NCI-H2029 treated with DMSO at 0.1 percent for 48 hours (cell line): Measurements from ENCODE around the gene FGF21.
"Not testable (repeated sequence)": the region's sequence is repeated elsewhere in the genome, so short reads cannot be mapped to it uniquely, and the experiment has no call there.

ENCODE experiments used
- DNase-seq: peaks from one replicate; lab custom pipeline; 2025; lab: John Stamatoyannopoulos, UW

FGF21 gene, protein sequence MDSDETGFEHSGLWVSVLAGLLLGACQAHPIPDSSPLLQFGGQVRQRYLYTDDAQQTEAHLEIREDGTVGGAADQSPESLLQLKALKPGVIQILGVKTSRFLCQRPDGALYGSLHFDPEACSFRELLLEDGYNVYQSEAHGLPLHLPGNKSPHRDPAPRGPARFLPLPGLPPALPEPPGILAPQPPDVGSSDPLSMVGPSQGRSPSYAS

DNA sequence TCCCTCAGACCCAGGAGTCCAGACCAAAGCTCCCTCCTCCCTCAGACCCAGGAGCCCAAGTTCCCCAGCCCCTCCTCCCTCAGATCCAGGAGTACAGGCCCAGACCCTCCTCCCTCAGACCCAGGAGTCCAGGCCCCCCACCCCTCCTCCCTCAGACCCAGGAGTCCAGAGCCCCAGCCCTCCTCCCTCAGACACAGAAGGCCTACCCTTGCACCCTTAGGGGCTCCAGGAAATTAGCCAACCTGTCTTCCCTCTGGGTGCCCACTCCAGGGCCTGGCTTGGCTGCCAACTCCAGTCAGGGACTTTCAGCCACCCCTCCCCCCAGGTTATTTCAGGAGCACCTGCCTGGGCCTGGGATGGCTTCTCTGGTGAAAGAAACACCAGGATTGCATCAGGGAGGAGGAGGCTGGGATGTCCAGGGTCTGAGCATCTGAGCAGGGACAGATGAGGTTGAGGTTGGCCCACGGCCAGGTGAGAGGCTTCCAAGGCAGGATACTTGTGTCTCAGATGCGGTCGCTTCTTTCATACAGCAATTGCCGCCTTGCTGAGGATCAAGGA, at the start of gene FGF21:
Gene FGF21, plus strand, starts transcription at position 441 of the 558 bp plus-strand sequence. CDS start 713 bp downstream, outside the sequence.
- DNase-seq = peak; percentile 50

DNA sequence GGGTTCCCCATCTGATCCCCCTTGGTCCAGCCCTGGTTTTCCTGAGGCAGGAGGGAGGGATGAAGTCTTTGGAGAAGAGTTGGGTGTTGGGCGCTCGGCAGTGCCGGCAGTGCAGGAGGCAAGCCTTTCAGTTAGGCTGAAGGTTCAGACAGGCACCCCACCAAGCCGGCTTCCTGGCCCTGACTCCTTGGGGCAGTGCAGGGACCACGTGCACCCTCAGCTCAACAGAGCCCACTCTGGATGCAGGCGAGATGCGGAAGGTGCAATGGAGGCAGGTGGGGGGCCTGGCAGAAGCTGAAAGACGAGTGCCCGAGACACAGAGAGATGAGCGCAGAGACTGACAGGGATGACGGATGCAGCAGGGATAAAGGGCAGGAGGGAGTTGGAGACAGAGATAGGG, 46.9 kb upstream of the FGF21 start:
- no peak for DNase-seq

DNA sequence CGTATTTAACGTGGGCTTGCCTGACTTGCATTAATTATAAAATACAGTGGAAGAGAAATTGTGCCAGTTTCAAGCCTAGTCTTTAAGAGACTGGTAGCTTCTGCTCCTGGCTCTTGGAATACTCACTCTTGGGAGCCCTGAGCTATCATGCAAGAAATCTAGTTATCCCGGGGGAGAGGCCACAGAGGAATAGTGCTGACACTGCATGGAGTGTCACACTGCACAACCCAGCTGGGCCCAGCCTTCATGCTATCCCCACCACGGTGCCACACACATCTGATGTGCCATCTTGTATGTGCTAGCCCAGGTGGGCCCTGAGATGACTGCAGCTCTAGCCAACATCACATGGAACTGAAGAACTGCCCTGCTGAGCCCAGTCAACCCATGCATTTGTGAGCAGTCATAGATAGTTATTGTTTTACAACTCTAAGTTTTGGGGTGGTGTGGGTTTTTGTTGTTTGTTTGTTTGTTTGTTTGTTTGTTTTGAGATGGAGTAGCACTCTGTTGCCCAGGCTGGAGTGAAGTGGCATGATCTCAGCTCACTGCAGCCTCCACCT, 44.1 kb upstream of the FGF21 start:
- no peak for DNase-seq

DNA sequence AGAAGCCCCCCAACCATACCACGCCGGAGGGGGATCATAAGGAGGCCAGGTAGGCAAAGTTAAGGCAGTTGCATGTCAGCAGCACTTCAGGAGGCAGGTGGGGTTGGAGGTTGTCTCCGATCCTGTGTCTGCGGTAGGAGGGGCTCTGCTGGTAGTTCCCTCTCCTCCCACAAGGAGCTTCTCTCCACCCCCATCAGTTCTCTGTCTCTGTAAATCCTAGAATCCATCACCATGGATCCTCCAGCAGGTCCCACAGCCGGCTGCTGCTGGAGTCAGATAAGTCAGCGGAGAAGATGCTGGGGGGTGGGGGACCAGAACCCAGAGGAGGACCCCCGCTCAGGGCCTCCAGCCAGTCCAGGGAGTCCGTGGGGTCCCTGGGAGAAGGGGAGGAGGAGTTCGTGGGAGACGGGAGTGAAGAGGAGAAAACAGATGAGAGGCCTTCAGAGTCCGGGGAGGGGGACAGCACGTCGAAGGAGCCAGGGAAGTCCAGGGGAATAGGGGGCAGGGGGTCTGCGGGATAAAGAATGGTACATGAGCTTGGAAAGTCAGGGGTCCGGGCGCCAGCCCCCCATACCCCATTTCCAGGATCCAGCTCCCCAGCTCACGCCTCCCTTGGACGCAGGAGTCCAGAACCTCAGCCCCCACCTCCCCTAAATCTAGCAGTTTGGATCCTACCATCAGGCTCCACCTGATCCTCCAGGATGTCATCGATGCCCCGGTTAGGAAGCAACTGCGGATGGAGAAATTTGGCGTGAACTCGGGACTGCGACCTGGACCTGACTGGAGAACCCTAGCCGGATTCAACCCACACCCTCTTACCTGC, 42.1 kb upstream of the FGF21 start:
- DNase-seq = no peak

DNA sequence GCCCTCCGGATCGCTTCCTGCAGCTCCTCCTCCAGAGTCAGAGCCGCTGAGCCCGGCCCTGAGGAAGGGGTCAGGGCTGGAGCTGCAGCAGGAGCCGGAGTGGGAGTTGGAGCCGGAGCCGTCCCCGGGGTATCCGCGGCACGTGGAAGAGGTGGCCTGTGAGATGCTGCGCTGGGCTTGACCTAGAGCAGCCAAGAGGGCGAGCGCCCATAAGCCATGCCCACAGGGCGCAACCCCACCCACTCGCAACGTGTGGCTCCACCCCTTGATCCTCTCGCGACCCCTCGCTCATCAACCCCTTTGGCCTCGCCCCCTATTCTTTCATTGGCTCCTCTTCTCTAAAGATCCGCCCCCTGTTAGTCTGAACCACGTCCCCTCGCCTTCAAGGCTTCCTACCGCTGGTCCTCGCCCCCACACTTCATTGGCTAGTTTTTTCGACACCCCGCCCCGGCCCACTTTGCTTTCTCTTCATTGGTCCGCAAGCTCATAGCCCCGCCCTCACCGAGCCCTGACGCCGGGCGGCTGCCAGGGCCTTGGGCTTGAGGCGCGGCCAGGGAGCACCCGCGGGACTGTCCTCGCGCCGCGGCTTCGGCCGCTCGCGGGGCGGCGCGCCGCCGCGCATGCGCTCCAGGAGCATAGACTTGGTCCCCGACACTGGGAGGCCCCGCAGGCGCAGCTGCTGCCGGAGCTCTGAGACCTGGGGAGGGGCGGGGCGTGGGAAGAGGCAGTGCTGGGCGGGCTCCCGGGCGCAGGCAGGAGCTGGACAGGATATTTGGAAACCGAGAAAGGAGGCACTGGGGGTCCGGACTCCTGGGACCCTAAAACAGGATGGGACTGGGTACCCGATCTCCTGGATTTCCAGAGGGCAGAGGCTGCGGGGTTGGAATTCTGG, 41.2 kb upstream of the FGF21 start:
- peak; percentile 97 for DNase-seq

DNA sequence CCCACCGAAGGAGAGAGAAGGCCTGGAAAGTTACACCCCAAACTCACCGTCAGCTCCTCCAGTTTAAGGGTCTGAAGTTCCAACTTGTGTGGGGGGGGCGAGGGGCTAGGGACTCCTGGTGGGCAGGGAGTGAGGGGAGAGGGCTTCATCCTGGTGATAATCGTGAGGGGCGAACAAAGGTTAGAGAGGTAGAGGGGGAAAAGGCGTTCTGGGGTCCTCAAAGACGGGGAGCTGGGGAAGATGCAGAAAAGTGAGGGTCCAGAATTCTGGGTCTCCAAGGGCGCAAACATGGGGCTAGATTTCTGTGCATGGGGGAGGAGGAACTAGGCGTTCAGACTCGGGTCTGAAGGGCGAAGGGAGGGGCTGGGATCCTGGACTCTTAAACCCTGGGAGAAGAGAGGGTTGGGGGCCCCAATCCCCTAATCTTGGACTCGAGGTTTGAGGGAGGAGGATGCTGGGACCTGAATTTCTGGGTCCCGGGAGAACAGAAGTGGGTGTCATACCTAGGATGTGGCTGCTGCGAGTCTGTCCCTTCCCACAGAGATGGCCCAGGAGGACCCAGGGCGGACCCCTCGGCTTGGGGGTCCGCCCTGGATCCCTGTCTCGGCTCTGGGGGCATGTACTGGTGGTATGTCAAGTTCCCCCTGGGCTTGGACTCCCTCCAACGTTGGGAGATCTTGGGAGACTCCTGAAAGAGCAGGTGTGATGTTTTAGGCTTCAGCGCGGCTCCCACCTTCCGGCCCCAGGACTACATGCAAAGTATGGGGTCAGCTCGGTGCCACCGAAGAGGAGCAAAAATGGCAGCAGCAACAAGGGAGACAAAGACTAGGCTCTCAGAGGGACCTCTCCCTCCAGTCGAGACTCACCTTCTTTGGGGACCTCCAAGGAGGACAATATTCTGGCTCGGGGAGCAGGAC, 40.3 kb upstream of the FGF21 start:
- DNase-seq = no peak

DNA sequence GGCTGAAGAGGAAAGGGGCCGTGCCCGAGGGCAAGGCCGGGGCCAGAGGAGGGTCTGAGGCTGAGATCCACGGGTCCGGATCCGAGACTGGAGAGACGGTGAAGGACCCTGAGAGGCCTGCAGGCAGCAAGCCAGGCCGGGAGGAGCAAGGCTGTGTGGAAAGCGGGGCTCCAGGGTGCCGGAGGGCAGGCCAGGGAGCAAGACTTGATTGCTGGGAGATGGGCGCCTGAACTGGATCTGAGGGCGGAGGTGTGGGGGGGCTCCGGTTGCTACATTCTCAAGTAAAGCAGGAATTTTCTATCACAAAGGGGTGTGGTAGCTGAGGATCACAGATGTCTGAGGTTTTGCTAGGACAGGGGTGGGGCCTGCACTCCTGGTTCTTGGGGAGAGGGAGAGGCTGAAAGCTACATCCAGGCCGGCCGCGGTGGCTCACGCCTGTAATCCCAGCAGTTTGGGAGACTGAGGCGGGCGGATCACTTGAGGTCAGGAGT, 39.6 kb upstream of the FGF21 start:
- DNase-seq = no peak

DNA sequence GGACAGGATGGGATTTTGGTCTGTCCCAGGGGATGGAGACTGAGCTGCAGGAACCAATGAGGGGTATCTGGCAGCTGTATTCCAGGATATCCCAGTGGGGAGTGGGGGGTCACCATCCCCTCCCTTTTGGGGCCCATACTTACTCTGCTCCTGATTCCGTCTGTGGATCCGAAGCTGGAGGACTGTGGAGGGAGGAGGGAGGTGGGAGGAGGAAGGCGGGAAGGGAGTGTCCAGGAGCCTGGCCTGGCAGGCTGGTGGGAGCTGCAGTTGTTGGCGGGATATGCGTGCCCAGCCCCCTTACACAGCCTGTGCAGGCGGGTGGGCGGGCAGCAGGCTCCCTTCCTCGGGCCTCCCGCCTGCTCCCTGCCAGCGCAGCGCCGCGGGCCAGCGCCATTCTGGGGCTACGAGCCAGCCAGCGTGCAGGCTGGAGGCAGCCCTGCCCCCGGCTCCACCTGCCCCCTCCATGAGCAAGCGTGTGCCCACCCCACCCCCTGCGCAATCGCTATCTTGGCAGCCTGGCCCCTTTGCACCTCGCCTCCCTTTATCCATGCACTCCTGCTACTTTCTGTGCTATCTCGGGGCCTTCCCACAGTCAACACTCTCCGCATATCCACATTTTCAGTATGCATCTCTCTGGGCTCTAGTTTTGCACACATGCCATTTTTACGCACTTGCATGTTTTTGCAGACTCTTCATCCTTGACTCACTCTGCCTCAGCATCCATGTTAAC, 38.6 kb upstream of the FGF21 start:
- no peak for DNase-seq

DNA sequence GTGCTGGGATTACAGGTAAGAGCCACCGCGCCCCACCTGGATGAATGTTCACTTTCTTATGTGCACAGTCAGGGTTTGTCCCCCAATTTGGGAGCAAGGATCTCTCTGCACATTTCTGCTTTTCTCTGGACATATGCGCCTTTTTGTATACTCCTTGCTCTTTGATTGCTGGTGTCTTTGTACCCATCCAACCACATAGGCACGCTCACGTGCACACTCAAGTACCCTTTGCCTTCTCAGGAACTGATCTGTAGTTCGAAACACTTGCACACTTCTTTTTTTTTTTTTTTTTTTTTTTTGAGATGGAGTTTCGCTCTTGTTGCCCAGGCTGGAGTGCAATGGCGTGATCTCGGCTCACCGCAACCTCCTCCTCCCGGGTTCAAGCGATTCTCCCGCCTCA, 37.2 kb upstream of the FGF21 start:
- DNase-seq = not testable (repeated sequence)

DNA sequence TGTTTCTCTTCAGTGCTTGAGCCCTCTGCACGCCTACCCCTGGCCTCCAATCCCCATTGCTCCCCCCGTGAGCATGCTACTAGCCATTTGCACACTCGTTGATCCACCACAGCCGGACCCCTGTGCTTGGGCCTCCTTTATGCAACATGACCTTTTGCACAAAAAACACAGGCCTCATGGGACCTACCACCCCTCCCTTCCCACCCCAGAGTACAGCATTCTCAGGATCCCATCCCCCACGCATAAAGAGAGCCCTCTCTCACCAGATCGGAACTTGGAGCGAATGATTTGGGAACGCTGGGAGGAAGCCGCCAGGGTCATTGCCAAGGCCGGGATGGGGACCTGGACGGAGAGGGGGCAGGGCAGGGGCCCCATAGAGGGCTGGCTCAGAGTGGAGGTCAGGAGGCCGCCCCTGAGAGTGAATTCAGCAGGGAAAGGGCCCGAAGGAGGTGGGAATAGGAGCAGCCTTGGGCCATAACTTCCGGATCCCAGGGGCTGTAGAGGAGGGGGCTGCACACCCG, 36.6 kb upstream of the FGF21 start:
- no peak for DNase-seq

DNA sequence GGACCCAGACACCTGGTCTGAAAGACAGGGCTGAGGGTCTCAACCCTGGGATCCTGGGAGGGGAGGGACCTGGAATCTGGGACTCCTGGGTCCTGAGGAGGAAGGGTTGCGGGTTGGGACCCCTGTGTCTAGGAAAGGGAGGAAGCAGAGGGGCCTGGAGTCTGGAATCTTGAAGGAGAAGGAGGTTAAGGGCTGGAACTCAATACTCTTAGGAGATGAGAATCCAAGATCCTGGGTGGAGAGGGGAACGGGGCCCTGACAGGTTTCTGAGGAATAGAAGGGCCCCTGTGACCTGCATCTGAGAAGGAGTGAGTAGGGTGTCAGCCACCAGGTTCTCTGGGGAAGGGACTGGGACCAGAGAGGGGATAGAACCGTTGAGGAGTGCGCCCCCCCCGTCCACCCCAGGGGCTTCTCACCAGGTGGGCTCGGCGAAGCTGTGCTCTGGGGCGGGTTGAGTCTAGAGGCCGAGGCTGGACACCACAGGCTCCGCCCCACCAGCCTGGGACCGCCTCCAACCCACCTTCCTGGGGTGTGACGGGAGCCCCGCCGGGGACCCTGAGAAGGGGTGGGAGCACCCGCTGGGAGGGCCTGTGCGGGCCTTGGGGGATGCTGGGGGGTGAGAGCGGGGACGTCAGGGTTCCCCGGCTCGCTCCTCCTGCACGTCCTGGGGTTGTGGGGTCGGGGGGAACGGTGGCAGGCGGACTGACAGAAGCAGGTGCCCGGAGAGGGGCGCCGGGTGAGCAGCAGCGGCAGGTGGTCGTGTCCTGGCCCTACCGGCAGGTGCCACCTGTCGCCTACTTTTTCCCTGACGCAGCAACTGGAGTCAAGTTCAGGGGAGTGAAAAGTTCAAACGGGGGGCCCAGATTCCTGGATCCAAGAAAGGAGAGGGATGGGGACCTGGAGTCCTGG, 35.8 kb upstream of the FGF21 start, which contains the start of gene MAMSTR:
Gene MAMSTR, minus strand, starts transcription at position 463 of the 909 bp plus-strand sequence. CDS start 694 bp downstream, outside the sequence.
- no peak for DNase-seq

DNA sequence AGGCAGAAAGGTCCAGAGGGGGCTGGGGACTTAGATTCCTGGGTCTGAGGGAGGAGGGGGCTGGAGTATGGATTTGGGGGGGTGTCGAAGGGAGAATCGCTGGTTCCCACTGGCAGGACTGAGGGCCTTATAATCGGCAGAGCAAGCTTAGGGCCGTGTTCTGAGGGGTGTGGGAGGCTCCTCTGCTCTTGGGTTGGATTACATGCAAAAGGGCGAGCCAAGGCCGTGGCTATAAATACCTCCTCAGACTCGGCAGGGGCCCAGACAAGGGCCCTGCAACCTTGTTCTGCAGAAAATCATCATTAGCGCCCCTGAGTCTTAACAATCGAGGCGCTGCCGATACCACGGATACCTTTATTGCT, 35.1 kb upstream of the FGF21 start:
- no peak for DNase-seq

DNA sequence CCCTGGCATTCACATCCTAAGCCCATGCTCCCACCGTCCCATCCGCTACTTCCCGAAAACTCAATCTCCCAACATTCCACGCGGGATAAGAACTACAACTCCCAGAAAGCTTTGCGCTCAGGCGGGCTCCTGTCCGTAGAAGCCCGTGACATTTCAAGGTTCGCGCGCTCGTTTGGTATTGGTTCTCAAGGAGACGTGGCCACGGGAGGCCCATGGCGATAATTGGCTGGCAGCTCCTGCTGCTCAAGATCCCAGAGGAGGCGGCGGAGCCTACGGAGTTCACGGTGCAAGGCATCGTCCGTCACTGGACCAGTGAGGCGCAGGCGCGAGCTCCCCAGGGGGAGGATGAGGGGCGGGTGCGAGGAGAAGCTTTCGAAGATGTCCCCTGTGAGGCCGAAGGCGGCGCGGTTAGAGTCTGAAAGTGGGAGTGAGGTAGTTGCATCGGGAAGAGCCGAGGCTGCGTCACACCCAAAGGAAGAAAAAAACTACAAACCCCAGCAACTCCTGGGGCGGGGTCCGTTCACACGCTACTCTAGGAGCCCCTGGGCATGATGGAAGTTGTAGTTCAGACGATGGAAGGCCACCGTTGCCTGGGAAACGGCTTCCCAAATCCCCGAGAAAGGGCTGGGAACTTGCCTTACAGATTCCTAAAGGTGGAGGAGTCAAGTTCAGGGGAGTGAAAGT, 34.6 kb upstream of the FGF21 start:
- peak; percentile 95 for DNase-seq

DNA sequence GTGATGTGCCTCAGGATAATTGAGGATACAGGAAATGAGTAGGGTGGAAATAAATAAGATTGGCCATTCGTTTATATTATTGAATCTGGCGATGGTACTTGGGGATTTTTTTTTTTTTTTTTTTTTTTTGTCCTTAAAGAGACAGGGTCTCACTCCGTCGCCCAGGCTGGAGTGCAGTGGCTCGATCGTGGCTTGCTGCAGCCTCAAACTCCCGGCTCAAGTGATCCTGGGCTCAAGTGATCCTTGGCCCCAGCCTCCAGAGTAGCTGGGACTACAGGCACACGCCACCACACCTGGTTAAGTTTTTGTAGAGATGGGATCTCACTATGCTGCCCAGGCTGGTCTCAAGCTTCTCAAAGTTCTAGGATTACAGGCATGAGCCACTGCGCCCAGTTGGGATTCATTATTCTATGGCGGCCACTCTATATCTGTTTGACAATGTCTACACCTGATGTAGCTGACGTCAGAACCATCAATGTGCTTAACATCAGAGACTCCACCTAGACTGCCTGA, 33.1 kb upstream of the FGF21 start:
- DNase-seq = no peak

DNA sequence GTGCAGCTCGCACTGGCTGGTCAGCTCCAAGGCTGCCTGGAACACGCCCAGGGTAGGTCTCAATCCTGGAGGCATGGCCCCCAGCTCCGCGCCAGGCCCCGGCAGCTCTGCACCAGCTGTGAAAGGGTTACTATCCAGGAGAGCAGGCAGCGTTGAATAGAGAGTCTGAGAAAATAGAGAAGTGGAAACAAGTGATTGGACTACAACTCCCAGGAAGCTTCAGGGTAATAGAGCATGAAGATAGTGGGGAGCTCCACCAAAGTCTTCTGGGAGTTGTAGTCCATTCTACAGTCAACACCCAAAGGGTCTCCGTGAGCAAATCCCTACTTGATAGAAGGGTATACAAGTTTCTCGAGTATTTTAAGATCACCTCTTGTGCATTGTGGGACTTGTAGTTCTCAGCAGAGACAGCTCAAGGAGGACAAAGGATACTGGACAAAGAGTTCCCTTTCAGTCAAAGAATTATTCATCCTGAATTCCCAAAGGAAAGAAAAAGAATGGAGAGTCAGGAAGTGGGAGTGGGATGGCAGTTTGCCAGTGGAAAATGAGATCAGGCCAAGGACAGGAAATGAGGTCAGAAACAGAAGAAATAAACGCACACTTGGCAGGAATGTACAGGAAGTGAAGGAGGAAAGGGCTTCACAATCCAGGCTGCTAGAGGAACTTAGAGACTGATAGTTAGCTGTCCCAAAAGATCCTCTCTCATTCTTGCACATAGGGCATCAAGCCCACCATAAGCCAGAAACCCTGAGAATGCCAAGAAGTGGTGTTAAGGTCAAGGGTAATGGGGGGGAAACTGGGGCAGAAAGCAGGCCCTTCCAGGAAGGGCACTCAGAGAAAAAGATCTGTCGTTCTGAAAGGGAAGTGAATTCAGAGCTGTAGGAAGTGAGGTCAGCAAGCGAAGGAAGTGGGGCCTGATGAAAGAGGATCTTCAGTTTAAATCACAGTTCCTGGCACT, 30.2 kb upstream of the FGF21 start:
- peak; percentile 96 for DNase-seq

DNA sequence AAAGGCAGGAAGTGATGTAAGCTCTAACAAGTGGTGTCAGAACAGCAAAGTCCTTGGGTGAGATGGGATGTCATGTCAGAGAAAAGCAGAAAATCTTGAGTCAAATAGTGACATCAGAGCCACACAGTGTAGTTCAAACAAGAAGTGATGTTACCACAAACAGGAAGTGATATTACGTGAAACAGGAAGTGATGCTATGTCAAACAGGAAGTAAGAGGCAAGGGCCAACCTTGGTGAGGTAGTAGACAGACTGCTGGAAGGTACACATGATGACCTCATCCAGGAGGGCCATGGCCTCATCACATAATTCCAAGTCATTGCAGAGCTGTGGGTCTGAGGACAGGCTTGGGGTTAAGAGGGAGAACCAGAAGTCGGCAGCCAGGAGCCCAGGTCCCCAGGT, 28.8 kb upstream of the FGF21 start:
- no peak for DNase-seq
